ENCODE data around the gene HS2ST1.

DNA sequence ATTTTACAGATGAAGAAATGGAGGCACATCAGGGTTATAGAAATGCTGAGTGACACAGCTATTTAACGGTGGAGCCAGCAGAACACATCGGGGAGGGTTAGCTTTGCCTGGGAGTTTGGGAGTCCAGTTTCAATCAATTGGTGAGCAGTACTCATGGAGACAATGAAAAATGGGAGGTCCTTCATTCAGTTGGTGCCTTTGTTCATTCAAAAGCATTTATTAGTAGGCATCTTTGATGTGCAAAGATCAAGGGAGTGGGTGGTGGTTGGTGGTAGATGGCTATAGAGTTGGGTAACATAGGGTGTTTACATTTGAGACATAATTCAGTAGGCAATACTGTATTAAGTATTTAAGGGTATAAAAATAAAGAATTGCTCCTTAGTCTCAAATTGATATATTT, 230.5 kb downstream of the HS2ST1 start:
- TF ChIP-seq CTCF (IDR thresholded peaks at IDR 0.05; ENCODE audit: low read length): no peak
- TF ChIP-seq EZH2 (IDR thresholded peaks at IDR 0.05; ENCODE audit: borderline replicate concordance, low read length): no peak

All from OCI-LY1 (cell line).